T-cell (primary cell): Measurements from ENCODE around the gene STARD3NL. TPM values are rescaled to one million over a fixed set of nuclear protein-coding genes. Genes with fewer than 3 reads are reported as not detected.

Experiments
- ATAC-seq, 4 experiments: fragments of 200-7000 bp in 3 of 4; fragments of 150-1000 bp in 1 of 4; cut with Tn5 transposase; replicated peaks in 1 of 4; 1 replicate in 3 of 4; 2 replicates in 1 of 4; pipeline ENCODE4 v1.10.0; 2021; ENCODE audit warnings: moderate library complexity in 3 of 4, mild to moderate bottlenecking in 2 of 4, moderate number of reproducible peaks in 1 of 4
- CTCF ChIA-PET, 2 donors: fragments of 300-600 bp; sonication (Branson Sonifier 250); formaldehyde crosslinking; loops; one replicate each; lab custom pipeline; 2022; ENCODE audit warnings: antibody characterized with exemption in 2 of 2; lab: Charles Lee
- POLR2A ChIA-PET, 2 donors: fragments of 300-600 bp; sonication (Branson Sonifier 250); formaldehyde crosslinking; loops; one replicate each; lab custom pipeline; 2022; ENCODE audit warnings: antibody characterized with exemption in 2 of 2; lab: Charles Lee
- DNase-seq, 35 experiments: peaks; one replicate each; pipeline versions ENCODE4 v3.0.0 to v3.0.0-alpha.2; 2013 to 2023
- H3K27ac ChIP-seq: one replicate; pipeline ENCODE4 v1.5.1; 2013; ENCODE audit warnings: low read length
- H3K27me3 ChIP-seq, 2 experiments: replicated peaks in 1 of 2; 1 replicate in 1 of 2; 2 replicates in 1 of 2; pipeline versions ENCODE4 v1.6.1 to v1.7.0; 2013; ENCODE audit warnings: low read length in 1 of 2, mixed read lengths in 1 of 2; ENCODE audit not compliant: control insufficient read depth in 2 of 2, insufficient read depth in 2 of 2; ENCODE audit errors: extremely low read depth in 1 of 2
- H3K36me3 ChIP-seq, 2 donors: 1 replicate in 1 of 2; 2 replicates in 1 of 2; pipeline versions ENCODE4 v1.6.1 to v1.7.0; 2013; ENCODE audit warnings: low read length in 1 of 2; ENCODE audit not compliant: control insufficient read depth in 2 of 2, insufficient read depth in 1 of 2; ENCODE audit errors: extremely low read depth in 1 of 2
- H3K4me1 ChIP-seq, 2 experiments: 1 replicate in 1 of 2; 2 replicates in 1 of 2; pipeline versions ENCODE4 v1.6.1 to v1.7.0; 2013; ENCODE audit warnings: low read length in 2 of 2, mixed read lengths in 1 of 2; ENCODE audit not compliant: insufficient read depth in 2 of 2, control insufficient read depth in 1 of 2; ENCODE audit errors: extremely low read depth in 1 of 2
- H3K4me3 ChIP-seq, 2 donors: 1 replicate in 1 of 2; 2 replicates in 1 of 2; pipeline versions ENCODE4 v1.5.1 to v1.7.0; 2013; ENCODE audit warnings: mild to moderate bottlenecking in 2 of 2, low read length in 1 of 2, moderate library complexity in 1 of 2; ENCODE audit not compliant: control insufficient read depth in 1 of 2; ENCODE audit errors: extremely low read depth in 1 of 2
- H3K9me3 ChIP-seq: 2 replicates; pipeline ENCODE4 v1.7.0; 2013
- H3K27ac Mint-ChIP-seq, 2 donors: one replicate each; pipeline ENCODE4 v1.8.0; 2020 to 2021; ENCODE audit warnings: mild to moderate bottlenecking in 2 of 2, mixed read lengths in 2 of 2
- H3K27me3 Mint-ChIP-seq, 2 donors: one replicate each; pipeline ENCODE4 v1.8.0; 2021 to 2022; ENCODE audit warnings: mixed read lengths in 2 of 2
- H3K36me3 Mint-ChIP-seq: one replicate; pipeline ENCODE4 v1.8.0; 2021; ENCODE audit warnings: mixed read lengths
- H3K4me1 Mint-ChIP-seq, 3 donors: one replicate each; pipeline ENCODE4 v1.8.0; 2020 to 2022; ENCODE audit warnings: mixed read lengths in 3 of 3, mild to moderate bottlenecking in 1 of 3
- H3K4me3 Mint-ChIP-seq, 3 donors: one replicate each; pipeline ENCODE4 v1.8.0; 2020 to 2022; ENCODE audit warnings: mild to moderate bottlenecking in 3 of 3, mixed read lengths in 3 of 3, moderate library complexity in 3 of 3
- H3K9me3 Mint-ChIP-seq, 3 donors: one replicate each; pipeline ENCODE4 v1.8.0; 2020 to 2022; ENCODE audit warnings: mixed read lengths in 3 of 3
- WGBS: methylation state at CpG from one replicate; pipeline ENCODE4 v1.1.5; 2013; ENCODE audit warnings: missing lambda C conversion rate; ENCODE audit not compliant: insufficient coverage; 5-methylcytosine and 5-hydroxymethylcytosine counted together
- total RNA-seq, 35 experiments: library from RNA in 6 of 35; stranded (reverse) in 6 of 35; fragments of 120-200 nt in 1 of 35; gene quantifications; one replicate each; pipeline versions ENCODE4 v1.2.1 to v1.2.4 and lab custom pipeline; 2013 to 2026

STARD3NL gene
- total RNA-seq (10 to 100 TPM; 12.1 to 13.5 (median 12.5) TPM), total RNA-seq (lab: John Stamatoyannopoulos, UW) (12.4 to 46.3 (median 19.8) reads per million in 29 experiments)
- total RNA-seq (2013): 21.4 TPM

- peak within 1 kb of the TSS; percentile 92 to 95 for H3K27ac Mint-ChIP-seq
- peaks cover 10 to 12% of the 10 kb centered on the region in 2 donors for H3K27me3 Mint-ChIP-seq
- no peaks in the 10 kb centered on the region for H3K9me3 Mint-ChIP-seq
- no peaks in the 10 kb centered on the region for H3K36me3 Mint-ChIP-seq
- peaks cover 7 to 21% of the 10 kb centered on the region in 2 experiments for H3K4me1 ChIP-seq
- under 1% methylated on average over 46 of the region's 51 CpGs for WGBS
- H3K36me3 ChIP-seq: no peaks in the 10 kb centered on the region
- peak within 1 kb of the TSS; percentile 72 to 95 for H3K4me3 ChIP-seq
- peaks cover 0 to 6% of the 10 kb centered on the region in 2 experiments for H3K27me3 ChIP-seq
- peak within 1 kb of the TSS; percentile 96 to 97 (median 96) for H3K4me3 Mint-ChIP-seq
- ChIA-PET POLR2A (interaction anchor here (0.6 to 0.9 kb wide), 3 partner anchors 28 to 541 kb away, joined by 3 read pairs; no protein-coding TSS in a partner anchor), CTCF (interaction anchor here (0.6 to 2.1 kb wide), 11 partner anchors 14 to 196 kb away, joined by 3 to 7 read pairs (median 4); no protein-coding TSS in a partner anchor)
- DNase-seq (peak; percentile 60 to 99 (median 87)), ATAC-seq (peak; percentile 95 to 98 (median 97))
- no peaks in the 10 kb centered on the region for H3K9me3 ChIP-seq
- peaks cover 23 to 35% (median 33%) of the 10 kb centered on the region in 3 donors for H3K4me1 Mint-ChIP-seq
- H3K27ac ChIP-seq: peak within 1 kb of the TSS; percentile 82
Observed at GRCh38 chr7:38178004-38178694, at the start of gene STARD3NL. STARD3NL (plus strand) TSS chr7:38178245; CDS start chr7:38207505, 29,260 bp downstream.

- H3K9me3 ChIP-seq: no peaks in the 10 kb centered on the region
- no peaks in the 10 kb centered on the region for H3K9me3 Mint-ChIP-seq
- H3K36me3 ChIP-seq: no peaks in the 10 kb centered on the region
- POLR2A ChIA-PET: no interaction called here
- H3K27me3 ChIP-seq: peaks cover 0 to 7% of the 10 kb centered on the region in 2 experiments
- no peak overlapping the region for H3K4me3 ChIP-seq
- DNase-seq: no peak
- no peak overlapping the region for H3K4me3 Mint-ChIP-seq
- H3K27me3 Mint-ChIP-seq: peaks cover 30 to 33% of the 10 kb centered on the region in 2 donors
- no peak for ATAC-seq
- CTCF ChIA-PET: interaction anchor here in 1 of 2 donors (0.7 kb wide), 1 partner anchor 412 kb away, joined by 10 read pairs; no protein-coding TSS in a partner anchor
- 100% methylated on average over 1 of the region's 3 CpGs for WGBS
- no peak overlapping the region for H3K27ac ChIP-seq
- H3K27ac Mint-ChIP-seq: no peak overlapping the region
- no peaks in the 10 kb centered on the region for H3K4me1 ChIP-seq
- no peaks in the 10 kb centered on the region for H3K36me3 Mint-ChIP-seq
- no peaks in the 10 kb centered on the region for H3K4me1 Mint-ChIP-seq
Observed at GRCh38 chr7:38129162-38129561, 48.9 kb upstream of the STARD3NL start.

- Mint-ChIP-seq H3K4me1 (no peaks in the 10 kb centered on the region), H3K36me3 (no peaks in the 10 kb centered on the region), H3K9me3 (no peaks in the 10 kb centered on the region), H3K4me3 (no peak overlapping the region), H3K27ac (no peak overlapping the region), H3K27me3 (peaks cover 30 to 33% of the 10 kb centered on the region in 2 donors)
- no peaks in the 10 kb centered on the region for H3K36me3 ChIP-seq
- no peak overlapping the region for H3K4me3 ChIP-seq
- ChIA-PET CTCF (no interaction called here), POLR2A (no interaction called here)
- WGBS: 81% methylated on average over 1 of the region's 2 CpGs
- H3K9me3 ChIP-seq: no peaks in the 10 kb centered on the region
- DNase-seq (no peak), ATAC-seq (no peak)
- peaks cover 0 to 7% of the 10 kb centered on the region in 2 experiments for H3K27me3 ChIP-seq
- no peak overlapping the region for H3K27ac ChIP-seq
- H3K4me1 ChIP-seq: no peaks in the 10 kb centered on the region
Observed at GRCh38 chr7:38129579-38129978, 48.5 kb upstream of the STARD3NL start.

GRCh38 chr7:38138171-38138570 is 39.9 kb upstream of the STARD3NL start:
- H3K27me3 Mint-ChIP-seq: peaks cover 8 to 18% of the 10 kb centered on the region in 2 donors
- H3K9me3 Mint-ChIP-seq: no peaks in the 10 kb centered on the region
- CTCF ChIA-PET: no interaction called here
- Histone ChIP-seq H3K36me3 (no peaks in the 10 kb centered on the region), H3K4me1 (no peaks in the 10 kb centered on the region), H3K27ac (no peak overlapping the region), H3K27me3 (no peaks in the 10 kb centered on the region), H3K9me3 (no peaks in the 10 kb centered on the region), H3K4me3 (no peak overlapping the region)
- no peak overlapping the region for H3K4me3 Mint-ChIP-seq
- no peaks in the 10 kb centered on the region for H3K36me3 Mint-ChIP-seq
- no peak overlapping the region for H3K27ac Mint-ChIP-seq
- no CpG with 5 or more reads among the region's 2 CpGs for WGBS
- no peaks in the 10 kb centered on the region for H3K4me1 Mint-ChIP-seq
- DNase-seq (no peak), ATAC-seq (no peak)
- POLR2A ChIA-PET: no interaction called here

GRCh38 chr7:38141187-38141586 is 36.9 kb upstream of the STARD3NL start:
- Mint-ChIP-seq H3K9me3 (no peaks in the 10 kb centered on the region), H3K27me3 (peaks cover 4 to 6% of the 10 kb centered on the region in 2 donors), H3K4me1 (no peaks in the 10 kb centered on the region), H3K36me3 (no peaks in the 10 kb centered on the region), H3K4me3 (no peak overlapping the region), H3K27ac (no peak overlapping the region)
- Histone ChIP-seq H3K27me3 (no peaks in the 10 kb centered on the region), H3K9me3 (no peaks in the 10 kb centered on the region), H3K27ac (no peak overlapping the region), H3K4me1 (no peaks in the 10 kb centered on the region), H3K36me3 (no peaks in the 10 kb centered on the region), H3K4me3 (no peak overlapping the region)
- 70% methylated on average over 2 of the region's 2 CpGs for WGBS
- CTCF ChIA-PET: interaction anchor here (0.6 to 1.4 kb wide), 6 partner anchors 27 to 1569 kb away, joined by 3 to 7 read pairs (median 3); no protein-coding TSS in a partner anchor
- ATAC-seq (no peak), DNase-seq (no peak)
- POLR2A ChIA-PET: interaction anchor here in 1 of 2 donors (0.6 to 0.7 kb wide), 2 partner anchors 22 to 25 kb away, joined by 5 to 6 read pairs; no protein-coding TSS in a partner anchor

- ATAC-seq: no peak
- Histone ChIP-seq H3K36me3 (no peaks in the 10 kb centered on the region), H3K9me3 (no peaks in the 10 kb centered on the region), H3K27ac (no peak overlapping the region), H3K4me1 (no peaks in the 10 kb centered on the region), H3K4me3 (no peak overlapping the region), H3K27me3 (no peaks in the 10 kb centered on the region)
- H3K27me3 Mint-ChIP-seq: peaks cover 0 to 4% of the 10 kb centered on the region in 2 donors
- WGBS: no CpG with 5 or more reads among the region's 3 CpGs
- ChIA-PET POLR2A (interaction anchor here in 1 of 2 donors (0.6 kb wide), 1 partner anchor 241 kb away, joined by 6 read pairs; no protein-coding TSS in a partner anchor), CTCF (interaction anchor here in 1 of 2 donors (0.7 kb wide), 1 partner anchor 26 kb away, joined by 5 read pairs; no protein-coding TSS in a partner anchor)
- H3K4me1 Mint-ChIP-seq: no peaks in the 10 kb centered on the region
- H3K9me3 Mint-ChIP-seq: no peaks in the 10 kb centered on the region
- no peak overlapping the region for H3K4me3 Mint-ChIP-seq
- H3K36me3 Mint-ChIP-seq: no peaks in the 10 kb centered on the region
- no peak for DNase-seq
- H3K27ac Mint-ChIP-seq: no peak overlapping the region
Observed at GRCh38 chr7:38142736-38143135, 35.3 kb upstream of the STARD3NL start.
